ENCODE results near the gene SLC30A2.

The SLC30A2 gene

DNA sequence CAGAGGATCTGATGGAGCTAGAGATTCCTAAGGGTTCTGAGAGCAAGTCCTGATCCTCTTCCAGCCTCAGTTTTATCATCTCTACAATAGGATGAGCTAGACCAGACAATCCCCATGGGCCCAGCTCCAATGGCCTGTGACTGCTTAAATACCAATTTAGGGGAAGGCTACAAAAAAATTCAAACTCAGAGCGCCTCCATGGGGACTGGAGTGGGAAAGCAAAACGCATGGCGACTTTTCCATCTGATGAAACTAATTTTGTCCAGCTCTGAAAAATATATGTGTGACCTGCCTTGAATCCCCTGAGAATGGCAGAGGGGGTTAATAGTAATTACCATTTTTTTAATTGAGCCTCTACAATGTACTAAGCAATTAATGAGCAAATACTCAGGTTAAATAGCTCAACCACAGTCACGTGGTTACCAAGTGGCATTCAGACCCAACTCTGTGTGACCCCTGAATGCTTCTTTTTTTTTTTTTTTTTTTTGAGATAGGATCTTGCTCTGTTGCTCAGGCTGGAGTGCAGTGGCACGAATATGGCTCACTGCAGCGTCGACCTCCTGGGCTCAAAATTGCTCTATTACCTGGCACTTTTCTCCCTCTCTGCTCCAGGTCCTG is 15.9 kb downstream of the SLC30A2 start:
- Mint-ChIP-seq H3K4me1 (peaks cover 36% of the 10 kb centered on the region), H3K9me3 (no peaks in the 10 kb centered on the region), H3K36me3 (ENCODE audit: low read depth) (no peaks in the 10 kb centered on the region), H3K27ac (no peak overlapping the region), H3K27me3 (ENCODE audit: low read depth, poor library complexity) (no peaks in the 10 kb centered on the region), H3K4me3 (no peak overlapping the region)
- TF ChIP-seq CTCF (IDR thresholded peaks at IDR 0.05) = no peak
- no peak for DNase-seq

GRCh38 chr1:26029054-26029863 is 16.7 kb downstream of the SLC30A2 start:
- no peaks in the 10 kb centered on the region for H3K27me3 Mint-ChIP-seq (ENCODE audit: low read depth, poor library complexity)
- H3K4me3 Mint-ChIP-seq = no peak overlapping the region
- no peak for DNase-seq
- no peaks in the 10 kb centered on the region for H3K9me3 Mint-ChIP-seq
- no peak for TF ChIP-seq CTCF (IDR thresholded peaks at IDR 0.05)
- H3K4me1 Mint-ChIP-seq = peaks cover 34% of the 10 kb centered on the region
- no peaks in the 10 kb centered on the region for H3K36me3 Mint-ChIP-seq (ENCODE audit: low read depth)
- no peak overlapping the region for H3K27ac Mint-ChIP-seq

DNA sequence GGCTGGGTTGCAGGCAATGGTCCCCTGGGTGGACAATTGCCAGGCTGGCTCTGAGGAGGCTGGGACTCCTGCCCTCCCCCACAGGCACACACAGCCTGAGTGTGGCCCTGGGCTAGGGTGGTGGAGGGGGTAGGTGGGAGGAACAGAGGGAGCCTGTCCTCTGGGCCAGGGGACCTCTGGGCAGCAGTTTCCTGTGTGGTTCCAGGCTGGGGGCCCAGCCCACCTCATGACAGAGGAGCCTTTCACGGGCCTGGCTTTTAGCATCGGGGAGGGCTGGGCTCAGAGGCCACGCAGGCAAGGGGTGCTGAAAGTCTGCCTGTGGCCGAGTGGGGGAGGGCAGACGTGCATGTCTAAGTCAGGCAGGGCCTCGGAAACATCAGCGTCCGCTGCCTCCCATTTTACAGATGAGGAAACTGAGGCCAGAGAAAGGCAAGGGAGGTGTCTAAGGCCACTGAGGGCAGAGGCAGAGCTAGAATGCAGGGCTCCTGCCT is 17.4 kb downstream of the SLC30A2 start:
- Mint-ChIP-seq H3K9me3 (no peaks in the 10 kb centered on the region), H3K4me3 (no peak overlapping the region), H3K36me3 (ENCODE audit: low read depth) (no peaks in the 10 kb centered on the region), H3K27ac (no peak overlapping the region), H3K27me3 (ENCODE audit: low read depth, poor library complexity) (no peaks in the 10 kb centered on the region), H3K4me1 (peaks cover 37% of the 10 kb centered on the region)
- no peak for DNase-seq
- TF ChIP-seq CTCF (IDR thresholded peaks at IDR 0.05) = no peak

- no peak for TF ChIP-seq CTCF (IDR thresholded peaks at IDR 0.05)
- H3K27me3 Mint-ChIP-seq (ENCODE audit: low read depth, poor library complexity) = no peaks in the 10 kb centered on the region
- H3K36me3 Mint-ChIP-seq (ENCODE audit: low read depth) = no peaks in the 10 kb centered on the region
- DNase-seq = no peak
- peak overlapping the region; percentile 86 for H3K27ac Mint-ChIP-seq
- no peaks in the 10 kb centered on the region for H3K9me3 Mint-ChIP-seq
- H3K4me3 Mint-ChIP-seq = no peak overlapping the region
- H3K4me1 Mint-ChIP-seq = peaks cover 43% of the 10 kb centered on the region
Measured at GRCh38 chr1:26027716-26028489, 18.0 kb downstream of the SLC30A2 start.

DNA sequence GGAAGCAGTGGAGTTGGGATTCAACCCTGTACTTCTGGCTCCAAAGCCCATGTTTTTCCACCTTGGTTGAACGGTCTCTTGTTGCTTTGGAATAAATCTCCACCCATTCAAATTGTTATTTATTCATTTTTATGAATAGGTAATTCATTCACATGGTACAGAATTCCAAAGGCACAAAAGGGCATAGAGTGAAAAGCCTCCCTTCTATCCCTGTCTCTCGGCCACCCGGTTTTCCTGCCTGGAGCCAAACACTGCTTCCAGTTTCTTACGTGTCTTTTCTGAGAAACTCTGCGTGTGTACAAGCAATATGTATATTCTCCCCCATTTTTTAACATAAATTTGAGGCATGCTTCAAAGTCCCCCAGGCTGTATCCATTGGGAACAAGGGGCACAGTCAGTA is 20.4 kb downstream of the SLC30A2 start:
- no peak for DNase-seq
- no peak for TF ChIP-seq CTCF (IDR thresholded peaks at IDR 0.05)
- Mint-ChIP-seq H3K4me1 (peaks cover 46% of the 10 kb centered on the region), H3K27me3 (ENCODE audit: low read depth, poor library complexity) (peaks cover 3% of the 10 kb centered on the region), H3K27ac (no peak overlapping the region), H3K36me3 (ENCODE audit: low read depth) (no peaks in the 10 kb centered on the region), H3K4me3 (no peak overlapping the region), H3K9me3 (no peaks in the 10 kb centered on the region)
